HL-60 (cell line): ENCODE data around the gene ZNF18.
A peak's percentile ranks its signal among the peaks of the same experiment; 100 is the strongest.

Experiments
- DNase-seq, 2 experiments: peaks; one replicate each; pipeline ENCODE4 v3.0.0-alpha.2; 2010 to 2020; ENCODE audit warnings: low read depth in 1 of 2, low spot score in 1 of 2
- H3K27ac ChIP-seq: fragments of 250-450 bp; sonication (Bioruptor Pico); replicated peaks from 2 replicates; pipeline ENCODE4 v1.5.1; 2020; ENCODE audit warnings: mild to moderate bottlenecking, moderate library complexity
- H3K27me3 ChIP-seq: fragments of 250-450 bp; sonication (Bioruptor Pico); 2 replicates; pipeline ENCODE4 v1.5.1; 2021; ENCODE audit warnings: mild to moderate bottlenecking, moderate library complexity; ENCODE audit not compliant: insufficient read depth, poor library complexity, severe bottlenecking
- H3K4me3 ChIP-seq: replicated peaks from 2 replicates; pipeline ENCODE4 v1.5.1; 2011; ENCODE audit warnings: mild to moderate bottlenecking, control low read depth, low read length; ENCODE audit not compliant: insufficient read depth
- GABPA ChIP-seq: IDR thresholded peaks from 2 replicates; pipeline ENCODE4 v1.6.1; 2012; ENCODE audit warnings: low read depth
- POLR2AphosphoS5 ChIP-seq: IDR thresholded peaks from 2 replicates; pipeline ENCODE4 v1.6.1; 2012; ENCODE audit warnings: low read depth
- SPI1 ChIP-seq: IDR thresholded peaks from 2 replicates; pipeline ENCODE4 v1.6.1; 2012; ENCODE audit warnings: low read depth, mild to moderate bottlenecking, borderline replicate concordance
- TF ChIP-seq, protein P1 (sequence below): IDR thresholded peaks from one replicate; pipeline ENCODE4 v1.5.1; 2011; ENCODE audit warnings: low read length, control low read depth, inconsistent platforms; ENCODE audit not compliant: insufficient read depth
- TF ChIP-seq, protein P2 (sequence below): IDR thresholded peaks from 2 replicates; pipeline ENCODE4 v1.6.1; 2012; ENCODE audit warnings: low read depth; ENCODE audit not compliant: insufficient replicate concordance

The ZNF18 gene

DNA sequence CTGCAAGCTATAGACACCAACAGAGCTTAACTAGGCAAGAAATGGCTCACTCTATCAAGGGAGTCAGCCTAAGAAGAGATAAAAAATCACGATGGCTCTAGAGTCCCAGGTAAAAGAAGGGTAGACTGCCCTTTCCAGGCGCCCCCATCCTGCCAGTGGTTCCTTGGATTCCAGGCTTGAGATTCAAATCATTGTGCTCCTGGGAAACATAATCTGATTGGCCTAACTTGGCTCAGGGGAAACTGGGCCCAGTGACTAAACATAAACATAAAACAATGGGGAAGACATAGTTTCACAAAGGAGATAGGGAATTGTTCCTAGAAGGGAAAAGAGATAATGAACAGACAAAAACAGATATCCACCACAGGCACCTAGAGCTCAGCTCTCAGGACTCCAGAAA lies 56.4 kb downstream of the ZNF18 start:
- Histone ChIP-seq H3K27me3 (no peaks in the 10 kb centered on the region), H3K27ac (no peak overlapping the region), H3K4me3 (no peak overlapping the region)
- no peak for DNase-seq
- TF ChIP-seq, protein P1, sequence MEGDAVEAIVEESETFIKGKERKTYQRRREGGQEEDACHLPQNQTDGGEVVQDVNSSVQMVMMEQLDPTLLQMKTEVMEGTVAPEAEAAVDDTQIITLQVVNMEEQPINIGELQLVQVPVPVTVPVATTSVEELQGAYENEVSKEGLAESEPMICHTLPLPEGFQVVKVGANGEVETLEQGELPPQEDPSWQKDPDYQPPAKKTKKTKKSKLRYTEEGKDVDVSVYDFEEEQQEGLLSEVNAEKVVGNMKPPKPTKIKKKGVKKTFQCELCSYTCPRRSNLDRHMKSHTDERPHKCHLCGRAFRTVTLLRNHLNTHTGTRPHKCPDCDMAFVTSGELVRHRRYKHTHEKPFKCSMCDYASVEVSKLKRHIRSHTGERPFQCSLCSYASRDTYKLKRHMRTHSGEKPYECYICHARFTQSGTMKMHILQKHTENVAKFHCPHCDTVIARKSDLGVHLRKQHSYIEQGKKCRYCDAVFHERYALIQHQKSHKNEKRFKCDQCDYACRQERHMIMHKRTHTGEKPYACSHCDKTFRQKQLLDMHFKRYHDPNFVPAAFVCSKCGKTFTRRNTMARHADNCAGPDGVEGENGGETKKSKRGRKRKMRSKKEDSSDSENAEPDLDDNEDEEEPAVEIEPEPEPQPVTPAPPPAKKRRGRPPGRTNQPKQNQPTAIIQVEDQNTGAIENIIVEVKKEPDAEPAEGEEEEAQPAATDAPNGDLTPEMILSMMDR = no peak
- TF ChIP-seq SPI1 (no peak), GABPA (no peak), POLR2AphosphoS5 (no peak)
- TF ChIP-seq, protein P2, sequence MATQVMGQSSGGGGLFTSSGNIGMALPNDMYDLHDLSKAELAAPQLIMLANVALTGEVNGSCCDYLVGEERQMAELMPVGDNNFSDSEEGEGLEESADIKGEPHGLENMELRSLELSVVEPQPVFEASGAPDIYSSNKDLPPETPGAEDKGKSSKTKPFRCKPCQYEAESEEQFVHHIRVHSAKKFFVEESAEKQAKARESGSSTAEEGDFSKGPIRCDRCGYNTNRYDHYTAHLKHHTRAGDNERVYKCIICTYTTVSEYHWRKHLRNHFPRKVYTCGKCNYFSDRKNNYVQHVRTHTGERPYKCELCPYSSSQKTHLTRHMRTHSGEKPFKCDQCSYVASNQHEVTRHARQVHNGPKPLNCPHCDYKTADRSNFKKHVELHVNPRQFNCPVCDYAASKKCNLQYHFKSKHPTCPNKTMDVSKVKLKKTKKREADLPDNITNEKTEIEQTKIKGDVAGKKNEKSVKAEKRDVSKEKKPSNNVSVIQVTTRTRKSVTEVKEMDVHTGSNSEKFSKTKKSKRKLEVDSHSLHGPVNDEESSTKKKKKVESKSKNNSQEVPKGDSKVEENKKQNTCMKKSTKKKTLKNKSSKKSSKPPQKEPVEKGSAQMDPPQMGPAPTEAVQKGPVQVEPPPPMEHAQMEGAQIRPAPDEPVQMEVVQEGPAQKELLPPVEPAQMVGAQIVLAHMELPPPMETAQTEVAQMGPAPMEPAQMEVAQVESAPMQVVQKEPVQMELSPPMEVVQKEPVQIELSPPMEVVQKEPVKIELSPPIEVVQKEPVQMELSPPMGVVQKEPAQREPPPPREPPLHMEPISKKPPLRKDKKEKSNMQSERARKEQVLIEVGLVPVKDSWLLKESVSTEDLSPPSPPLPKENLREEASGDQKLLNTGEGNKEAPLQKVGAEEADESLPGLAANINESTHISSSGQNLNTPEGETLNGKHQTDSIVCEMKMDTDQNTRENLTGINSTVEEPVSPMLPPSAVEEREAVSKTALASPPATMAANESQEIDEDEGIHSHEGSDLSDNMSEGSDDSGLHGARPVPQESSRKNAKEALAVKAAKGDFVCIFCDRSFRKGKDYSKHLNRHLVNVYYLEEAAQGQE = no peak

DNA sequence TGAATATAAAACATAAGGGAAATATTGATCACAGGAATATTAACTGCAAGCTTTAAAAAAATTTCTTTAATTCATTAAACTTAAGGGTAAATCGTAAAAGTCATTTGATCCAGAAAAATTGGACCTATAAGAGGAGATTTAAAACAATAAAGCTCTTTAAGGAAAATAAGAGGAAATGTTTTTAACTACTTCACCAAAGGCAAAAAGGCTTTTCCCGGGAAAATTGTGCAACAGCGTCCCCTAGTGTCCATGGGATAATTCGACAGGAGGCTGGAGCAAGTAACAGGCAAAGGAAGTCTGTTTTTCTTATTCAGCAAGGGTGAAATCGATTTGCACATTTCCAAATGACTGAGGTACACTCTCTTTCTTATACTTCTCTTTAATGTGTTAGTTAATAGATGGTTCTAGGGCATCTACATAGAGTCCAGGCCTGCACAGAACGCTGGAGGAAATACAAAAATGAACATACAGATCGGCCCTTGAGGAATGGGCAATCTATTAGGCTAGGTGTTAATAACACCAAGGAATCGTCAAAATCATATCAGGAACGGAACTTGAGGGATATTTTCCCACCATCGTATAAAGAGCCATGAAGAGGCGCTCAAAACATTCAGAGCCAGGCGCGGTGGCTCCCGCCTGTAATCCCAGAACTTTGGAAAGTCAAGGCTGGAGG lies 61.4 kb downstream of the ZNF18 start:
- no peak overlapping the region for H3K4me3 ChIP-seq
- DNase-seq = peak; percentile 1 to 34
- H3K27ac ChIP-seq = no peak overlapping the region
- H3K27me3 ChIP-seq = no peaks in the 10 kb centered on the region
- TF ChIP-seq, protein P1 = peak; percentile 70
- TF ChIP-seq, protein P2 = no peak

DNA sequence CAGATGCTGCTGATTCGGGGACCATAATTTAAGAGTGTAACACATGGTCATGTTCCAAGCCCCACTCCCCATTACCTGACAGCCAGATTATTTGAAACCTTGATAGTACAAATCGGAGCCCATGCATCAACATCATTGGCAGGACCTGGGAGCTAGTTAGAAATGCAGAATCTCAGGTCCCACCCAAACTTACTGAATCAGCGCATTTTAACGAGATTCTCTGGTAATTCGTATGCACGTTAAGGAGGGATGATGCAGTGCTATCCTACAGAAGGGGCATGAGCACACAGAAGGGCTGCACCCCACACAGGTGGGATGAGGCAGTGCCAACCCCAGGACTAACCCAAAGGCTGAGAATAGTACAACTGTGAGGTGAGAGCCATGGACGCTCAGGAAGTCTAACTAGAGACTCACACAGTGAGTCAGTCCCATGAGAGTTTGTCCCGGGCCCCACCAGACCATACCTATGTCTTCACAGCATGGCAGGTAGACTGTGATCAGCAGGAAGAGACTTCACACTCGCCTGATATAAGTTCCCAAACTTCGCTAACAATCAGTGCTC lies 64.9 kb downstream of the ZNF18 start:
- Histone ChIP-seq H3K27me3 (no peaks in the 10 kb centered on the region), H3K27ac (no peak overlapping the region), H3K4me3 (no peak overlapping the region)
- TF ChIP-seq, protein P2 = no peak
- no peak for TF ChIP-seq POLR2AphosphoS5
- TF ChIP-seq GABPA = no peak
- no peak for TF ChIP-seq SPI1
- TF ChIP-seq, protein P1 = no peak
- no peak for DNase-seq
